Measurements from ENCODE around the gene MPST.

MPST gene

GRCh38 chr22:37079158-37079557 is 59.6 kb downstream of the MPST start:
- DNase-seq (ENCODE audit: low read depth in 2 of 2), result no peak
